ENCODE measurements around the gene RRAGD. TPM values are rescaled to one million over a fixed set of nuclear protein-coding genes. Genes with fewer than 3 reads are reported as not detected.

RRAGD gene
- total and polyA plus RNA-seq, 2 experiments from 2014 or later: 7.0 to 20.1 TPM

DNA sequence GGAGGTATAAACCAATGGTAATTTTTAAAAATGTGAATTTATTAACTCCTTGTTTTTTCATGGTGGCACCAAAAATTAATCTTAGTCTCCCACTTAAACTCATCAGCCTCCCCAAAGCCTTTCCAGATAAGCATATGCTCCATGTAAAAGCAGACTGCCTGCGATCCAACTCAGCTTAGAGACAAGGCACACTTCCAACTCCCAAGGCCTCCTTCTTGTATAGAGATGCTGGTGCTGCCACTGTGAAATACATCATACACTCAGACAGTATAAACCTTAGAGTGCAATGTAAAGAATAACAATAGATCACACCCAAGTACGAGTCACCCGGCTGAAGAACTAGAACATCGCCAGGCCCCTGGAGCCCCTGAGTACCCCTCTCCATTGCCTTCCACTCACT, 22.9 kb upstream of the RRAGD start (continued):
- TF ChIP-seq, protein P1, sequence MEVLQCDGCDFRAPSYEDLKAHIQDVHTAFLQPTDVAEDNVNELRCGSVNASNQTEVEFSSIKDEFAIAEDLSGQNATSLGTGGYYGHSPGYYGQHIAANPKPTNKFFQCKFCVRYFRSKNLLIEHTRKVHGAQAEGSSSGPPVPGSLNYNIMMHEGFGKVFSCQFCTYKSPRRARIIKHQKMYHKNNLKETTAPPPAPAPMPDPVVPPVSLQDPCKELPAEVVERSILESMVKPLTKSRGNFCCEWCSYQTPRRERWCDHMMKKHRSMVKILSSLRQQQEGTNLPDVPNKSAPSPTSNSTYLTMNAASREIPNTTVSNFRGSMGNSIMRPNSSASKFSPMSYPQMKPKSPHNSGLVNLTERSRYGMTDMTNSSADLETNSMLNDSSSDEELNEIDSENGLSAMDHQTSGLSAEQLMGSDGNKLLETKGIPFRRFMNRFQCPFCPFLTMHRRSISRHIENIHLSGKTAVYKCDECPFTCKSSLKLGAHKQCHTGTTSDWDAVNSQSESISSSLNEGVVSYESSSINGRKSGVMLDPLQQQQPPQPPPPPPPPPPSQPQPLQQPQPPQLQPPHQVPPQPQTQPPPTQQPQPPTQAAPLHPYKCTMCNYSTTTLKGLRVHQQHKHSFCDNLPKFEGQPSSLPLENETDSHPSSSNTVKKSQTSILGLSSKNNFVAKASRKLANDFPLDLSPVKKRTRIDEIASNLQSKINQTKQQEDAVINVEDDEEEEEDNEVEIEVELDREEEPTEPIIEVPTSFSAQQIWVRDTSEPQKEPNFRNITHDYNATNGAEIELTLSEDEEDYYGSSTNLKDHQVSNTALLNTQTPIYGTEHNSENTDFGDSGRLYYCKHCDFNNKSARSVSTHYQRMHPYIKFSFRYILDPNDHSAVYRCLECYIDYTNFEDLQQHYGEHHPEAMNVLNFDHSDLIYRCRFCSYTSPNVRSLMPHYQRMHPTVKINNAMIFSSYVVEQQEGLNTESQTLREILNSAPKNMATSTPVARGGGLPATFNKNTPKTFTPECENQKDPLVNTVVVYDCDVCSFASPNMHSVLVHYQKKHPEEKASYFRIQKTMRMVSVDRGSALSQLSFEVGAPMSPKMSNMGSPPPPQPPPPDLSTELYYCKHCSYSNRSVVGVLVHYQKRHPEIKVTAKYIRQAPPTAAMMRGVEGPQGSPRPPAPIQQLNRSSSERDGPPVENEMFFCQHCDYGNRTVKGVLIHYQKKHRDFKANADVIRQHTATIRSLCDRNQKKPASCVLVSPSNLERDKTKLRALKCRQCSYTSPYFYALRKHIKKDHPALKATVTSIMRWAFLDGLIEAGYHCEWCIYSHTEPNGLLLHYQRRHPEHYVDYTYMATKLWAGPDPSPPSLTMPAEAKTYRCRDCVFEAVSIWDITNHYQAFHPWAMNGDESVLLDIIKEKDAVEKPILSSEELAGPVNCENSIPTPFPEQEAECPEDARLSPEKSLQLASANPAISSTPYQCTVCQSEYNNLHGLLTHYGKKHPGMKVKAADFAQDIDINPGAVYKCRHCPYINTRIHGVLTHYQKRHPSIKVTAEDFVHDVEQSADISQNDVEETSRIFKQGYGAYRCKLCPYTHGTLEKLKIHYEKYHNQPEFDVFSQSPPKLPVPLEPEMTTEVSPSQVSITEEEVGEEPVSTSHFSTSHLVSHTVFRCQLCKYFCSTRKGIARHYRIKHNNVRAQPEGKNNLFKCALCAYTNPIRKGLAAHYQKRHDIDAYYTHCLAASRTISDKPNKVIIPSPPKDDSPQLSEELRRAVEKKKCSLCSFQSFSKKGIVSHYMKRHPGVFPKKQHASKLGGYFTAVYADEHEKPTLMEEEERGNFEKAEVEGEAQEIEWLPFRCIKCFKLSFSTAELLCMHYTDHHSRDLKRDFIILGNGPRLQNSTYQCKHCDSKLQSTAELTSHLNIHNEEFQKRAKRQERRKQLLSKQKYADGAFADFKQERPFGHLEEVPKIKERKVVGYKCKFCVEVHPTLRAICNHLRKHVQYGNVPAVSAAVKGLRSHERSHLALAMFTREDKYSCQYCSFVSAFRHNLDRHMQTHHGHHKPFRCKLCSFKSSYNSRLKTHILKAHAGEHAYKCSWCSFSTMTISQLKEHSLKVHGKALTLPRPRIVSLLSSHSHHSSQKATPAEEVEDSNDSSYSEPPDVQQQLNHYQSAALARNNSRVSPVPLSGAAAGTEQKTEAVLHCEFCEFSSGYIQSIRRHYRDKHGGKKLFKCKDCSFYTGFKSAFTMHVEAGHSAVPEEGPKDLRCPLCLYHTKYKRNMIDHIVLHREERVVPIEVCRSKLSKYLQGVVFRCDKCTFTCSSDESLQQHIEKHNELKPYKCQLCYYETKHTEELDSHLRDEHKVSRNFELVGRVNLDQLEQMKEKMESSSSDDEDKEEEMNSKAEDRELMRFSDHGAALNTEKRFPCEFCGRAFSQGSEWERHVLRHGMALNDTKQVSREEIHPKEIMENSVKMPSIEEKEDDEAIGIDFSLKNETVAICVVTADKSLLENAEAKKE (CRISPR knock-in tag; IDR thresholded peaks at IDR 0.05): no peak
- TF ChIP-seq ZNF331 (CRISPR knock-in tag; IDR thresholded peaks at IDR 0.05; ENCODE audit: low read depth) (no peak), ZNF114 (CRISPR knock-in tag; IDR thresholded peaks at IDR 0.05) (no peak), POLR2AphosphoS5 (IDR thresholded peaks at IDR 0.05; ENCODE audit: low read depth) (no peak)

DNA sequence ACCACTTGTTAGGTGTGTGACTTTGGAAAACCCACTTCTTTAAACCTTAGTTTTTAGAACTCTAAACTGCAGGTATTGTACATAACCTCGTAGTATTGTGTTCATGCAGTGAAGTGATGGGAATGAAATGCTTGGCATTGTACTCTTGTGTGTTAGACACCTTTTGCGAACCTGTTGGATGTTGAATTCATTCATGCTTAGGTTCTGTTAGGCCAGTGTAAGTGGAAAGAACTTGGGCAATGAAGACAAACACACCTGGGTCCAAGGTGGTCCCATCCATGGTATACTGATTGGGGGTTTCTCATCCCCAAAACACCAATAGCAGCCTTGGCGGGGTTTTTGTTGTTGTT, 22.1 kb upstream of the RRAGD start:
- ATAC-seq: no peak
- Mint-ChIP-seq H3K9me3 (no peaks in the 10 kb centered on the region), H3K4me1 (peaks cover 25% of the 10 kb centered on the region), H3K4me3 (peak overlapping the region; percentile 74), H3K27me3 (ENCODE audit: insufficient read depth, low read depth, poor library complexity) (peaks cover 16% of the 10 kb centered on the region), H3K36me3 (ENCODE audit: low read depth) (no peaks in the 10 kb centered on the region; the same call in 2 of the 3 replicates), H3K27ac (no peak overlapping the region)
- Histone ChIP-seq H3K36me3 (ENCODE audit: insufficient read depth) (no peaks in the 10 kb centered on the region), H3K4me1 (ENCODE audit: insufficient read depth) (peaks cover 14% of the 10 kb centered on the region), H3K4me2 (peak overlapping the region; percentile 97), H3K4me3 (peak overlapping the region; percentile 81), H3K79me2 (replicated peaks; ENCODE audit: insufficient read depth) (no peaks in the 10 kb centered on the region; the same call in 1 of the 2 replicates), H3K27me3 (ENCODE audit: insufficient read depth) (peaks cover 34% of the 10 kb centered on the region), H3F3A (replicated peaks; ENCODE audit: low read depth) (no peaks in the 10 kb centered on the region), H4K20me1 (replicated peaks; ENCODE audit: insufficient read depth) (no peaks in the 10 kb centered on the region), H3K27ac (ENCODE audit: low read depth) (no peak overlapping the region), H3K9me2 (ENCODE audit: insufficient read depth) (no peaks in the 10 kb centered on the region), H2AFZ (peak overlapping the region; percentile 97)
- DNase-seq (ENCODE audit: low spot score): no peak
- no peak for TF ChIP-seq CREB1 (CRISPR knock-in tag; IDR thresholded peaks at IDR 0.05; ENCODE audit: low read depth)
- no peak for TF ChIP-seq NANOG (IDR thresholded peaks at IDR 0.05; ENCODE audit: borderline replicate concordance)
- TF ChIP-seq, protein P2, sequence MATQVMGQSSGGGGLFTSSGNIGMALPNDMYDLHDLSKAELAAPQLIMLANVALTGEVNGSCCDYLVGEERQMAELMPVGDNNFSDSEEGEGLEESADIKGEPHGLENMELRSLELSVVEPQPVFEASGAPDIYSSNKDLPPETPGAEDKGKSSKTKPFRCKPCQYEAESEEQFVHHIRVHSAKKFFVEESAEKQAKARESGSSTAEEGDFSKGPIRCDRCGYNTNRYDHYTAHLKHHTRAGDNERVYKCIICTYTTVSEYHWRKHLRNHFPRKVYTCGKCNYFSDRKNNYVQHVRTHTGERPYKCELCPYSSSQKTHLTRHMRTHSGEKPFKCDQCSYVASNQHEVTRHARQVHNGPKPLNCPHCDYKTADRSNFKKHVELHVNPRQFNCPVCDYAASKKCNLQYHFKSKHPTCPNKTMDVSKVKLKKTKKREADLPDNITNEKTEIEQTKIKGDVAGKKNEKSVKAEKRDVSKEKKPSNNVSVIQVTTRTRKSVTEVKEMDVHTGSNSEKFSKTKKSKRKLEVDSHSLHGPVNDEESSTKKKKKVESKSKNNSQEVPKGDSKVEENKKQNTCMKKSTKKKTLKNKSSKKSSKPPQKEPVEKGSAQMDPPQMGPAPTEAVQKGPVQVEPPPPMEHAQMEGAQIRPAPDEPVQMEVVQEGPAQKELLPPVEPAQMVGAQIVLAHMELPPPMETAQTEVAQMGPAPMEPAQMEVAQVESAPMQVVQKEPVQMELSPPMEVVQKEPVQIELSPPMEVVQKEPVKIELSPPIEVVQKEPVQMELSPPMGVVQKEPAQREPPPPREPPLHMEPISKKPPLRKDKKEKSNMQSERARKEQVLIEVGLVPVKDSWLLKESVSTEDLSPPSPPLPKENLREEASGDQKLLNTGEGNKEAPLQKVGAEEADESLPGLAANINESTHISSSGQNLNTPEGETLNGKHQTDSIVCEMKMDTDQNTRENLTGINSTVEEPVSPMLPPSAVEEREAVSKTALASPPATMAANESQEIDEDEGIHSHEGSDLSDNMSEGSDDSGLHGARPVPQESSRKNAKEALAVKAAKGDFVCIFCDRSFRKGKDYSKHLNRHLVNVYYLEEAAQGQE (IDR thresholded peaks at IDR 0.05; ENCODE audit: unreplicated experiment): no peak
- TF ChIP-seq JUNB (IDR thresholded peaks at IDR 0.05; ENCODE audit: unreplicated experiment): no peak
- TF ChIP-seq ZNF331 (CRISPR knock-in tag; IDR thresholded peaks at IDR 0.05; ENCODE audit: low read depth): no peak
- no peak for TF ChIP-seq EZH2phosphoT487 (IDR thresholded peaks at IDR 0.05; ENCODE audit: unreplicated experiment)
